HL-60 (cell line): ENCODE measurements around the gene PBX1.

Experiments used
- DNase-seq, 2 experiments: peaks; one replicate each; pipeline ENCODE4 v3.0.0-alpha.2; 2010 to 2020; ENCODE audit warnings: low read depth in 1 of 2, low spot score in 1 of 2
- H3K27ac ChIP-seq: fragments of 250-450 bp; sonication (Bioruptor Pico); replicated peaks from 2 replicates; pipeline ENCODE4 v1.5.1; 2020; ENCODE audit warnings: mild to moderate bottlenecking, moderate library complexity
- H3K27me3 ChIP-seq: fragments of 250-450 bp; sonication (Bioruptor Pico); 2 replicates; pipeline ENCODE4 v1.5.1; 2021; ENCODE audit warnings: mild to moderate bottlenecking, moderate library complexity; ENCODE audit not compliant: insufficient read depth, poor library complexity, severe bottlenecking
- H3K4me3 ChIP-seq: replicated peaks from 2 replicates; pipeline ENCODE4 v1.5.1; 2011; ENCODE audit warnings: mild to moderate bottlenecking, control low read depth, low read length; ENCODE audit not compliant: insufficient read depth
- GABPA ChIP-seq: IDR thresholded peaks from 2 replicates; pipeline ENCODE4 v1.6.1; 2012; ENCODE audit warnings: low read depth
- POLR2AphosphoS5 ChIP-seq: IDR thresholded peaks from 2 replicates; pipeline ENCODE4 v1.6.1; 2012; ENCODE audit warnings: low read depth
- REST ChIP-seq: IDR thresholded peaks from 2 replicates; pipeline ENCODE4 v1.6.1; 2012; ENCODE audit warnings: low read depth; ENCODE audit not compliant: insufficient replicate concordance
- SPI1 ChIP-seq: IDR thresholded peaks from 2 replicates; pipeline ENCODE4 v1.6.1; 2012; ENCODE audit warnings: low read depth, mild to moderate bottlenecking, borderline replicate concordance
- TF ChIP-seq, protein P1 (sequence below): IDR thresholded peaks from one replicate; pipeline ENCODE4 v1.5.1; 2011; ENCODE audit warnings: low read length, control low read depth, inconsistent platforms; ENCODE audit not compliant: insufficient read depth

PBX1 gene

DNA sequence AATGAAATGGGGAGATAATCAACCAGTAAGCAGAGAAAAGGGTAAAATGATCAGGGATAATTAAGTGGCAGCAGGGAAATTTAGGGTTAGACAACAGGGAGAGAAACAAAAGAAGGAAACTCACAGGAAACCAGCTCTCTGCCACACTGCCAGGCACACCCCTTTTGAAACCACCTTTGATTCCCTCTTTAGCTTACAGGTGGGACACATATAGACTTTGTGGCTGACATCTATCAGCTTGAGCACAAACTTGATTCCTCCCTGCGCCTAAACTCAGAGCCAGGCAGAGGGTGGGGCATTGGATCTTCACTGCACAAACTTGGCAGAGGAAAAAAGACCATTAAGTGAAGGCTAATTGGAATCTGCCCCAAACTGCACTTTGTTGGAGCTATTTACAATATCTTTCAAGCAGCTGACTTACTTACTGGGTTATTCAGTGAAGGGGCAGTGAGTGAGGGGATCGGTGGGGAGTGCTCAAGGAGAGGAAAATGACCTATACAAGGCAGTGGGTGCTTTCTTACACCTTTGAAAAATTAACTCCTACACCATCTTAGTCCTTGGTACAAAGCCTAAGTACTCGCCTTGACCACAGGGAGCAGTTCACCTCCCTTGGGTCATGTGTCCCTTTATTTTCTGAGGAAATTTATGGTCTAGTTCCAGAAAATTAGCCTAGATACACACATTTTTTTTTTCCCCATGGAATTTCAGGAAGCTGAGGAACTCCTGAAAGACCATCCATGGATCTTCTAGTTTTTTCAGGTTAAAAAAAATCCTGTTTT is 60.2 kb downstream of the PBX1 start:
- no peak for DNase-seq
- no peak for TF ChIP-seq GABPA
- no peak overlapping the region for H3K4me3 ChIP-seq
- H3K27me3 ChIP-seq = no peaks in the 10 kb centered on the region
- H3K27ac ChIP-seq = no peak overlapping the region

DNA sequence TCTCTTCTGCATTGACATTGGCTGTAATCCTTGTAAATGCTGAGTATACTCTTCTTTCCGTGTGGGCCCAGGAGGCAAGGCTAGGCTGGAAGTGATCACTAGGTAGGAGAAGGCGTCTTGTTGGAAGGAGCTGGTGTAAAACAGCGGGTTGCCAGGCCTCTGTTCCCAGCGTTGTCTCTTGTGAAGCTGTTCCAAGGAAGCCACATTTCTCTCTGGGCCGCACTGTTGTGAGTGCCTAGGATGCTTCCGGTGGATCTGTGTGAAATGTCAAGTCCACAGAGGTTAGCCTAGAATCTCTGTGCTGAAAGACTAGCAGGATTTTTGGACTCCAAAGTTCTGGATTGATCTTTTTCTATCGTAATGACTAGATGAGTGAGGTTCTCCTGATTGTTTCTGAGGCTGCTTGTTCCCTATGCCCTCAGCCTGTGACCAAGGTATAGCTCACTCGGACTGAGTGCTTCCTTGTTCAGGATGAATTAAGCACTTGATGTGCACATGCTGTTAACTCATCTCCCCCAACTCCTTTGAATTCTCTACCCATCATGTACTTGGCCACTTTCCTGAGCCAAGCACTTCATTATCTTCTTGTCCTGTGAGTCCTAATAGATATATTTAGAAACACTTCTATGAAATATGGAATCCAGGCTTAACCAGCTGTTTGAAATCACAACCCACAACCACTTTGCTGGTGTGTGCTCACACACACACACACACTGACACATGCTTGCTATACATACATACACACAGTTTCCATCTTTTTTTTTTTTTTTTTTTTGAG is 63.3 kb downstream of the PBX1 start:
- no peaks in the 10 kb centered on the region for H3K27me3 ChIP-seq
- DNase-seq = no peak
- no peak overlapping the region for H3K27ac ChIP-seq
- TF ChIP-seq GABPA = no peak
- TF ChIP-seq, protein P1, sequence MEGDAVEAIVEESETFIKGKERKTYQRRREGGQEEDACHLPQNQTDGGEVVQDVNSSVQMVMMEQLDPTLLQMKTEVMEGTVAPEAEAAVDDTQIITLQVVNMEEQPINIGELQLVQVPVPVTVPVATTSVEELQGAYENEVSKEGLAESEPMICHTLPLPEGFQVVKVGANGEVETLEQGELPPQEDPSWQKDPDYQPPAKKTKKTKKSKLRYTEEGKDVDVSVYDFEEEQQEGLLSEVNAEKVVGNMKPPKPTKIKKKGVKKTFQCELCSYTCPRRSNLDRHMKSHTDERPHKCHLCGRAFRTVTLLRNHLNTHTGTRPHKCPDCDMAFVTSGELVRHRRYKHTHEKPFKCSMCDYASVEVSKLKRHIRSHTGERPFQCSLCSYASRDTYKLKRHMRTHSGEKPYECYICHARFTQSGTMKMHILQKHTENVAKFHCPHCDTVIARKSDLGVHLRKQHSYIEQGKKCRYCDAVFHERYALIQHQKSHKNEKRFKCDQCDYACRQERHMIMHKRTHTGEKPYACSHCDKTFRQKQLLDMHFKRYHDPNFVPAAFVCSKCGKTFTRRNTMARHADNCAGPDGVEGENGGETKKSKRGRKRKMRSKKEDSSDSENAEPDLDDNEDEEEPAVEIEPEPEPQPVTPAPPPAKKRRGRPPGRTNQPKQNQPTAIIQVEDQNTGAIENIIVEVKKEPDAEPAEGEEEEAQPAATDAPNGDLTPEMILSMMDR = no peak
- TF ChIP-seq REST = no peak
- no peak for TF ChIP-seq POLR2AphosphoS5
- no peak for TF ChIP-seq SPI1
- no peak overlapping the region for H3K4me3 ChIP-seq

- no peak for TF ChIP-seq POLR2AphosphoS5
- TF ChIP-seq, protein P1 = no peak
- H3K27me3 ChIP-seq = no peaks in the 10 kb centered on the region
- no peak for DNase-seq
- no peak overlapping the region for H3K27ac ChIP-seq
- no peak overlapping the region for H3K4me3 ChIP-seq
These were observed 64.8 kb downstream of the PBX1 start for GRCh38 chr1:164623805-164624204.

- no peaks in the 10 kb centered on the region for H3K27me3 ChIP-seq
- H3K4me3 ChIP-seq = no peak overlapping the region
- TF ChIP-seq SPI1 (no peak), GABPA (no peak), REST (no peak), POLR2AphosphoS5 (no peak)
- TF ChIP-seq, protein P1 = no peak
- no peak for DNase-seq
- no peak overlapping the region for H3K27ac ChIP-seq
These were observed 65.4 kb downstream of the PBX1 start for GRCh38 chr1:164624400-164624799.
